Cardiac fibroblast (primary cell): ENCODE results near the gene IQCK.

Experiments used
- DNase-seq, 2 donors: peaks; one replicate each; pipeline versions ENCODE4 v3.0.0 to v3.0.0-alpha.2; 2010; ENCODE audit warnings: low read depth in 2 of 2
- H3K4me3 ChIP-seq, 2 donors: replicated peaks in 1 of 2; 1 replicate in 1 of 2; 2 replicates in 1 of 2; pipeline ENCODE4 v1.5.1; 2011; ENCODE audit warnings: low read depth in 2 of 2, low read length in 2 of 2, mild to moderate bottlenecking in 2 of 2, moderate library complexity in 1 of 2
- TF ChIP-seq, protein P1 (sequence below): IDR thresholded peaks from one replicate; pipeline ENCODE4 v1.5.1; 2011; ENCODE audit warnings: low read depth, mild to moderate bottlenecking, low read length, inconsistent platforms

IQCK gene

DNA sequence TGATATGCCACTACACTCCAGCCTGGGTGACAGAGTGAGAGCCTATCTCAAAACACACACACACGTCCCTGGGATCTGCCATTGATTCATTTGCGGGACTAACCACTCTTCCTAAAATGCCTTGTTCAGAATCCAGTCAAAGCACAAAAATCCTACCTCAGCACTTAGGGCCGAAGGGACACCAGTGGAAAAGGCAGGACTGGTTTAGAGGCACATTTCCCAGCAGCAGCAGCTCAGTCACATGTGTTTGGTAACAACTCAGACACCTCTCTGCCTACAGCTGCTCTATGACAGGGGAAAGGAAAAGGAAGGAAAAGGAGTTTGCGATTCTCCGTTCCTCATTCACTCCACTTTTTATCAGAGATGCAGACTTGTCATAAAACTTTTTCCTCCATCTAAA, 12.2 kb upstream of the IQCK start:
- DNase-seq: no peak
- no peak overlapping the region for H3K4me3 ChIP-seq
- TF ChIP-seq, protein P1, sequence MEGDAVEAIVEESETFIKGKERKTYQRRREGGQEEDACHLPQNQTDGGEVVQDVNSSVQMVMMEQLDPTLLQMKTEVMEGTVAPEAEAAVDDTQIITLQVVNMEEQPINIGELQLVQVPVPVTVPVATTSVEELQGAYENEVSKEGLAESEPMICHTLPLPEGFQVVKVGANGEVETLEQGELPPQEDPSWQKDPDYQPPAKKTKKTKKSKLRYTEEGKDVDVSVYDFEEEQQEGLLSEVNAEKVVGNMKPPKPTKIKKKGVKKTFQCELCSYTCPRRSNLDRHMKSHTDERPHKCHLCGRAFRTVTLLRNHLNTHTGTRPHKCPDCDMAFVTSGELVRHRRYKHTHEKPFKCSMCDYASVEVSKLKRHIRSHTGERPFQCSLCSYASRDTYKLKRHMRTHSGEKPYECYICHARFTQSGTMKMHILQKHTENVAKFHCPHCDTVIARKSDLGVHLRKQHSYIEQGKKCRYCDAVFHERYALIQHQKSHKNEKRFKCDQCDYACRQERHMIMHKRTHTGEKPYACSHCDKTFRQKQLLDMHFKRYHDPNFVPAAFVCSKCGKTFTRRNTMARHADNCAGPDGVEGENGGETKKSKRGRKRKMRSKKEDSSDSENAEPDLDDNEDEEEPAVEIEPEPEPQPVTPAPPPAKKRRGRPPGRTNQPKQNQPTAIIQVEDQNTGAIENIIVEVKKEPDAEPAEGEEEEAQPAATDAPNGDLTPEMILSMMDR: no peak

DNA sequence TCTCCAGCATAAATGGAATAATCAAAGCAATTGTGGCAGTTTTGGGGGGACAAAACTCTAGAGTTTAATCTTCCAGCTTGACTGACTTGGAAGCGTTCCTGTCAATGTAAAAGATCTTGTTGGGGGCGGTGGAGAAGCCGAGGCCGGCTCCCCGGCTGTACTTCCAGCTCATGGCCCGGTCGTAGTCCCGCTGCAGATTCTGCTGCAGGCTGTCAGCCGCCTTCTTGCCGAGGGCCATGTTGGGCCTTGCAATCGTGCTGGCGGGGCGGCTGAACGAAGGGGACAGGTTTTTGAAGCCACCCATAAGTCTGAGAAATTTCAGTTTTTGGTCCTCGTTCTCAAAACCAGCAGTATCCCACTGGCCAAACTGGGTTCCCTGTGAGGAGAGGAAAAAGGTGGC, 11.2 kb upstream of the IQCK start:
- H3K4me3 ChIP-seq: no peak overlapping the region
- no peak for DNase-seq
- TF ChIP-seq, protein P1: no peak

DNA sequence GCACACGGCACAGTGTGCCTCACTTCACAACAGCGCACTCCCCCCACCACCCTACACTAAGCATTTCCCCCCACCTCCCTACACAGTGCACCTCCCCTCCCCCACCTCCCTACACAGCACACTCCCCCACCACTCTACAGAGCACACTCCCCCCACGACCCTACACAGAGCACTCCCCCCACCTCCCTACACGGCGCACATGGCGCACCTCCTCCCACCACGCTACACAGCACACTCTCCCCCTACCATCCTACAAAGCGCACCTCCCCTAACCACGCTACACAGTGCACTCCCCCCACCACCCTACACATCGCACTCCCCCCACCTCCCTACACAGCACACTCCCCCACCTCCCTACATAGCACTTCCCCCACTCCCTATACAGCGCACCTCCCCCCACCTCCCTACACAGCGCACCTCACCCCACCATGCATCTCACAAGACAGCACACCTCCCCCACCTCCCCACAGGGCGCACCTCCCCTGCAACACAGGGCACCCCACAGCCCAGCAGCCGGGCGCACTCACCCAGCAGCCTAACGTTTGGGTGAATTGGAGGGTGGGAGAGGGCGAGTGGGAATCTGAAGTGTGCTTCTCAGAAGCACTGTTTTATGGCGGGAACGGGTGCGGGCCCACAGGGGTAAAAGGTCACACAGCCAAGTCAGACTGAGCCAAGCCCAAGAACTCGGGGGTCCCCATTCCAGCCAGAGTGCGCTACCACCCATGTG, 10.3 kb upstream of the IQCK start:
- H3K4me3 ChIP-seq: no peak overlapping the region
- TF ChIP-seq, protein P1: no peak
- DNase-seq: no peak

DNA sequence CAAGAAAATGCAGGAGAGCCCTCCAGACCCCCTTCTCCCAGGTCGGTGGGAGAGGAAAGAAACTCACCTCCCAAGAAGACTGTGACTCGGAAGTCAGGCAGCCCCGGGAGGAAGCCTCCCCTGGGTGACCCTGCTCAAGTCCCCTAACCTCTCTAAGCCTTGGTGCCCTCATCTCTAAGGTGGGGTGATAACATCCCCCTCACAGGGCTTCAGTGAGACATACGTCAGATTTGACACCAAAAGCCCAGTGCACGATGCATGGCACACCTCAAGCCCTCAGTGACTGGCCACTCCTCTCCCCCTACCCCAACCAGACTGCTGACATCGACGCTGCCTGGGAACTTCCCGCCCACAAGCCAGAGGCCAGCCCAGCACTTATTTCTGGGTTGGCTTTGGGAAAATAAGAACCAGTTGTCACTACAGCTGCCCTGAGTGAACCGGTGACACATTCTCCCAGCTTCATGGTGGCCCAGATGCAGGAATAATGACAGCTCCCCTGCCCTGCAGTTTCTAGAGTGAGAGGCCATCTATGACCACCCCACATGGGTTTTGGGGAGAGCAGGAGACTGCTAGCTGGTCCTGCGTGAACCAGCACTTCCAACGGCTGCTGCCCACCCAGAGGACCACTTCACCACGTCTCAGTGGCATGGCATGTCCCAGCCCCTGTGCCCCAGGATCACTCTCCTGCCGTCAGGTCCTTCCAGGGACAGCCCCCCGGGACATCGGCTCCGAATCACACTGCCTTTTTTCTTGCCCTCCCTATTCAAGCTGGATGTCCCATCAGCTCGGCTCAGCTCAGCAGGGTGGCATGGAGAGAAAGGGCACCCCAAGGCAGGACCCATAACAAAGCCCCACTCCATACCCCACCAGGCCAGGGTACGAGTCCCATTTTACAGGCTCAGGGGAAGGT, 9.5 kb upstream of the IQCK start:
- no peak for DNase-seq
- H3K4me3 ChIP-seq: no peak overlapping the region
- TF ChIP-seq, protein P1: no peak

DNA sequence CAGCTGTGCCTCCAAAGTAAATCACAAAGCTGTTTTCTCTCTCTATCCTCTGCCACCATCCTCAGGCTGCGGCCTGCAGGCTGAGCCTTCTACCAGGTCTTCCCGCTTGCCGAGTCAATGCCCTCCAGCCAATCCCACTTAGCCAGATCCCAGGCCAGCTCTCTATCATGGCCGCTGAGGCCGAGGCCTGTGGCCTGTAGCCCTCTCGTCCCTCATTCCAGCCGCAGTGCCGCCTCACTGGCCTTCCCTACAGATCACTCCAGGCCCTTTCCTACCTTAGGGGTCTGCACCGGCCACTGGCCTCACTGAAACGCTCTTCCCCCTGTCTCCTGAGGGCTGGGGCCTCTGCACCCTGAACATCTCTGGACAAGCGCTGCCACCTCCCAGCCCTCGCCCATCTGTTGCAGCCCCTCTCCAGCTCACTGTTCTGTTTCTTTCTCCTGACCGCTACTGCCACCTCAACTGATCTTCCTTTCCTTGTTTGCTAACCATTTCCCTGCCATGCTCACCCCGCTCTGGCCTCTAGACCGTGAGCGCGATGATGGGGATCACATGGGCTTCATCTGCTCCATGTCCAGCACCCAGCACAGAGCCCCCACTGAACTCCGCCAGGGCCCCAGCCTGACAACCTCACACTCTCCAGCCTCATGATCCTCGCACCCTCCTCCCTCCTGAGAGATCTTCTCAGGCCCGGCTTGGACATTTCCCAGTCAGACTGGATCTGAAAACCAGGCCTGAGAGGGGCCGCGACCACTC, 8.5 kb upstream of the IQCK start:
- DNase-seq: no peak
- TF ChIP-seq, protein P1: no peak

DNA sequence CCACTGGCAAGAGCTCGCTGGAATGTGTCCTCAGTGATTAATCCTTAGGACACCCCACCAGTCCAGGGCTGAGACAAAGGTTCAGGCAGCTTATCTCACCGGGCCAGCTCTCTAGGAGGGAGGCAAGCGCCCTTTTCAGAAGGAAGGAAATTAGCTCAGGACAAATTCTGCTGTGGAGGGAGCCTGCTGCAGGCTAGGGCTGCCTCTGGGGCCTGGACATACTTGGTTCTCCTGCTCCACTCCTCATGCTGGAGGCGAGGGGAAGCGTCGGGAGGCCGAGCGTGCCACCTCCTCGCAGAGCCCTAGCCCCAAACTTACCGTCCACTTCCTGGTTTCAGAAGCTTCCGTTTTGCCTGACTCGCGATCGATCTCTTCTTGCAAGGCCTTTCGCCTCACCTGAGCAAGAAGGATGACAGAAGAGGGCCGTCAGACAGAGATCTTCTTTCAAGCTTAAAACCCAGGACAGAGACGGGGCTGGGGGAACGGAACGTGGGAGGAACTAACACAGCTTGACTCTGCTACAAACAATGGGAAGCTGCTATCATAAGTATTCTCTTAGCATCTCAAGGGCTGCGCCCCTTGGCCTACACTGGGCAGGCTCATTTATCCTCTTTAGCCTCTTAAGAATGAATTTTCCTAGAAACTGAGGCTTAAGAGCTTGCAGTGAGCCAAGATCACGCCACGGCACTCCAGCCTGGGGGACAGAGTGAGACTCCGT, 7.7 kb upstream of the IQCK start:
- H3K4me3 ChIP-seq: no peak overlapping the region
- TF ChIP-seq, protein P1: no peak
- no peak for DNase-seq

More for the DNA sequence above, 8.5 kb upstream of the IQCK start:
- H3K4me3 ChIP-seq: no peak overlapping the region
